Measurements from ENCODE around the gene LARP7.
"Not testable (repeated sequence)": the region's sequence is repeated elsewhere in the genome, so short reads cannot be mapped to it uniquely, and the experiment has no call there.

The LARP7 gene

GRCh38 chr4:112633477-112634235 lies 3.3 kb upstream of the LARP7 start:
- no peak overlapping the region for H2AFZ ChIP-seq (ENCODE audit: low read length)
- H3K9me2 ChIP-seq (replicated peaks; ENCODE audit: low read depth, low read length) = no peaks in the 10 kb centered on the region
- H3K4me2 ChIP-seq (ENCODE audit: low read depth, low read length, poor library complexity, severe bottlenecking) = peak overlapping the region; percentile 76
- H3K79me2 ChIP-seq (ENCODE audit: insufficient read depth, low read length) = peaks cover 55% of the 10 kb centered on the region
- peaks cover 12% of the 10 kb centered on the region for H3K4me1 ChIP-seq (ENCODE audit: insufficient read depth, low read length, poor library complexity, severe bottlenecking)
- H3K9ac ChIP-seq (ENCODE audit: low read depth, low read length, poor library complexity, severe bottlenecking) = peak overlapping the region; percentile 33
- no peaks in the 10 kb centered on the region for H3K9me3 ChIP-seq (ENCODE audit: insufficient read depth, low read depth, low read length)
- TF ChIP-seq EZH2phosphoT487 (IDR thresholded peaks at IDR 0.05; ENCODE audit: borderline replicate concordance) (no peak), CTCF (conservative IDR thresholded peaks at IDR 0.05; ENCODE audit: low read length) (peak; percentile 77)
- peaks cover 11% of the 10 kb centered on the region; the same call in 1 of the 2 replicates for H3K36me3 ChIP-seq (ENCODE audit: insufficient read depth, low read length)
- H3K4me3 ChIP-seq (ENCODE audit: low read length, poor library complexity, severe bottlenecking) = peak overlapping the region; percentile 51
- no peaks in the 10 kb centered on the region for H3F3A ChIP-seq (ENCODE audit: low read depth)
- no peaks in the 10 kb centered on the region for H3K27me3 ChIP-seq (ENCODE audit: insufficient read depth, low read length, poor library complexity, severe bottlenecking)
- no peaks in the 10 kb centered on the region for H4K20me1 ChIP-seq (ENCODE audit: insufficient read depth, low read length, poor library complexity, severe bottlenecking)

- H3K4me3 ChIP-seq (ENCODE audit: low read length, poor library complexity, severe bottlenecking) = peak overlapping the region; percentile 88
- no peaks in the 10 kb centered on the region for H3K9me3 ChIP-seq (ENCODE audit: insufficient read depth, low read depth, low read length)
- peak overlapping the region; percentile 92 for H2AFZ ChIP-seq (ENCODE audit: low read length)
- no peaks in the 10 kb centered on the region for H3K27me3 ChIP-seq (ENCODE audit: insufficient read depth, low read length, poor library complexity, severe bottlenecking)
- no peaks in the 10 kb centered on the region for H3F3A ChIP-seq (ENCODE audit: low read depth)
- peak overlapping the region; percentile 64 for H3K4me2 ChIP-seq (ENCODE audit: low read depth, low read length, poor library complexity, severe bottlenecking)
- peaks cover 82% of the 10 kb centered on the region for H3K79me2 ChIP-seq (ENCODE audit: insufficient read depth, low read length)
- H3K9me2 ChIP-seq (replicated peaks; ENCODE audit: low read depth, low read length) = no peaks in the 10 kb centered on the region
- no peaks in the 10 kb centered on the region for H3K36me3 ChIP-seq (ENCODE audit: insufficient read depth, low read length)
- H3K4me1 ChIP-seq (ENCODE audit: insufficient read depth, low read length, poor library complexity, severe bottlenecking) = peaks cover 18% of the 10 kb centered on the region
- no peaks in the 10 kb centered on the region for H4K20me1 ChIP-seq (ENCODE audit: insufficient read depth, low read length, poor library complexity, severe bottlenecking)
- TF ChIP-seq EZH2phosphoT487 (IDR thresholded peaks at IDR 0.05; ENCODE audit: borderline replicate concordance) = no peak
- no peak for TF ChIP-seq CTCF (conservative IDR thresholded peaks at IDR 0.05; ENCODE audit: low read length)
- H3K9ac ChIP-seq (ENCODE audit: low read depth, low read length, poor library complexity, severe bottlenecking) = peak overlapping the region; percentile 82
Observed at GRCh38 chr4:112637552-112637866, 566 bp downstream of the LARP7 start.

GRCh38 chr4:112642526-112642925 lies 5.6 kb downstream of the LARP7 start:
- H3F3A ChIP-seq (ENCODE audit: low read depth) = no peaks in the 10 kb centered on the region
- no peak overlapping the region for H2AFZ ChIP-seq (ENCODE audit: low read length)
- no peak overlapping the region for H3K9ac ChIP-seq (ENCODE audit: low read depth, low read length, poor library complexity, severe bottlenecking)
- peaks cover 49% of the 10 kb centered on the region for H3K79me2 ChIP-seq (ENCODE audit: insufficient read depth, low read length)
- H3K4me2 ChIP-seq (ENCODE audit: low read depth, low read length, poor library complexity, severe bottlenecking) = no peak overlapping the region
- H3K36me3 ChIP-seq (ENCODE audit: insufficient read depth, low read length) = peaks cover 20% of the 10 kb centered on the region; the same call in 1 of the 2 replicates
- no peak overlapping the region for H3K4me3 ChIP-seq (ENCODE audit: low read length, poor library complexity, severe bottlenecking)
- no peaks in the 10 kb centered on the region for H3K27me3 ChIP-seq (ENCODE audit: insufficient read depth, low read length, poor library complexity, severe bottlenecking)
- no peaks in the 10 kb centered on the region for H3K9me2 ChIP-seq (replicated peaks; ENCODE audit: low read depth, low read length)
- no peak for TF ChIP-seq CTCF (conservative IDR thresholded peaks at IDR 0.05; ENCODE audit: low read length)
- no peak for TF ChIP-seq EZH2phosphoT487 (IDR thresholded peaks at IDR 0.05; ENCODE audit: borderline replicate concordance)
- H4K20me1 ChIP-seq (ENCODE audit: insufficient read depth, low read length, poor library complexity, severe bottlenecking) = no peaks in the 10 kb centered on the region
- H3K9me3 ChIP-seq (ENCODE audit: insufficient read depth, low read depth, low read length) = no peaks in the 10 kb centered on the region
- peaks cover 11% of the 10 kb centered on the region for H3K4me1 ChIP-seq (ENCODE audit: insufficient read depth, low read length, poor library complexity, severe bottlenecking)

GRCh38 chr4:112644595-112645535 lies 7.9 kb downstream of the LARP7 start:
- H4K20me1 ChIP-seq (ENCODE audit: insufficient read depth, low read length, poor library complexity, severe bottlenecking); H3K9me3 ChIP-seq (ENCODE audit: insufficient read depth, low read depth, low read length); H3K27me3 ChIP-seq (ENCODE audit: insufficient read depth, low read length, poor library complexity, severe bottlenecking); H3F3A ChIP-seq (ENCODE audit: low read depth); H2AFZ ChIP-seq (ENCODE audit: low read length); H3K9ac ChIP-seq (ENCODE audit: low read depth, low read length, poor library complexity, severe bottlenecking); H3K9me2 ChIP-seq (replicated peaks; ENCODE audit: low read depth, low read length); H3K4me2 ChIP-seq (ENCODE audit: low read depth, low read length, poor library complexity, severe bottlenecking); H3K4me3 ChIP-seq (ENCODE audit: low read length, poor library complexity, severe bottlenecking); H3K4me1 ChIP-seq (ENCODE audit: insufficient read depth, low read length, poor library complexity, severe bottlenecking): not testable (repeated sequence)
- H3K36me3 ChIP-seq (ENCODE audit: insufficient read depth, low read length) = peaks cover 36% of the 10 kb centered on the region; the same call in 1 of the 2 replicates
- H3K79me2 ChIP-seq (ENCODE audit: insufficient read depth, low read length) = peaks cover 27% of the 10 kb centered on the region; the same call in 1 of the 2 replicates

Data from Loucy (cell line).